Colonic mucosa (tissue), 4 donors: ENCODE data around the gene ZNF512B. TPM values are rescaled to one million over a fixed set of nuclear protein-coding genes. Genes with fewer than 3 reads are reported as not detected.
"Not testable (repeated sequence)": the region's sequence is repeated elsewhere in the genome, so short reads cannot be mapped to it uniquely, and the experiment has no call there.

Source experiments
- DNase-seq: peaks from one replicate; pipeline ENCODE4 v3.0.0-alpha.2; 2020
- H3K27ac ChIP-seq: fragments of 200-600 bp; one replicate; pipeline ENCODE4 v1.8.0; 2021
- H3K27me3 ChIP-seq: fragments of 200-600 bp; one replicate; pipeline ENCODE4 v1.8.0; 2021
- H3K36me3 ChIP-seq: fragments of 200-600 bp; one replicate; pipeline ENCODE4 v1.8.0; 2021
- H3K4me1 ChIP-seq: fragments of 200-600 bp; one replicate; pipeline ENCODE4 v1.8.0; 2021; ENCODE audit warnings: mild to moderate bottlenecking
- H3K4me3 ChIP-seq: fragments of 200-600 bp; one replicate; pipeline ENCODE4 v1.8.0; 2021
- H3K9ac ChIP-seq, 2 donors: one replicate each; pipeline ENCODE4 v1.7.0; 2013; ENCODE audit warnings: control low read depth in 2 of 2, low read depth in 2 of 2, low read length in 2 of 2
- H3K9me3 ChIP-seq: fragments of 200-600 bp; one replicate; pipeline ENCODE4 v1.8.0; 2021
- CTCF ChIP-seq: fragments of 200-600 bp; IDR thresholded peaks from one replicate; pipeline ENCODE4 v1.8.0; 2022; ENCODE audit warnings: antibody characterized with exemption, mild to moderate bottlenecking
- intact Hi-C: fragments of 100-400 bp; cut with DNase I; formaldehyde crosslinking; loops from one replicate; pipeline ENCODE4 v1.14.1; 2022
- total RNA-seq, 2 donors: library from RNA; stranded (reverse); fragmentation: NEBNext Ultra II Directional in 1 of 2; extraction: Animal tissue kit (Norgen Biotek cat#: 25700) in 1 of 2; gene quantifications; one replicate each; pipeline ENCODE4 v1.2.1, GENCODE V29; 2021
- donor health status: healthy.
- donor health status: DM: no; HTN: no; CAD: no.
- donor health status: DM: no; HTN: no; CAD: no.

Gene ZNF512B
- total RNA-seq, 2 donors from 2014 or later, result 1.9 TPM

- Histone ChIP-seq H3K4me1 (peaks cover 28% of the 10 kb centered on the region), H3K9ac (no peak overlapping the region), H3K4me3 (no peak overlapping the region), H3K36me3 (no peaks in the 10 kb centered on the region), H3K9me3 (no peaks in the 10 kb centered on the region), H3K27ac (no peak overlapping the region), H3K27me3 (no peaks in the 10 kb centered on the region)
- TF ChIP-seq CTCF, result no peak
- DNase-seq, result no peak
- intact Hi-C loops, result loop anchor here (10.0 kb wide), 2 partner anchors 192 to 442 kb away; partner anchors contain the start of gene PTK6
Measured at GRCh38 chr20:63976980-63977738, 7.4 kb upstream of the ZNF512B start.

GRCh38 chr20:63976511-63976910 lies 6.8 kb upstream of the ZNF512B start:
- not testable (repeated sequence) for H3K27me3 ChIP-seq, H3K9me3 ChIP-seq, H3K27ac ChIP-seq, H3K36me3 ChIP-seq, H3K4me3 ChIP-seq, H3K9ac ChIP-seq, DNase-seq
- intact Hi-C loops, result loop anchor here (10.0 kb wide), 2 partner anchors 192 to 442 kb away; partner anchors contain the start of gene PTK6
- peaks cover 21% of the 10 kb centered on the region for H3K4me1 ChIP-seq

GRCh38 chr20:63974402-63975200 lies 4.9 kb upstream of the ZNF512B start:
- TF ChIP-seq CTCF, result no peak
- intact Hi-C loops, result loop anchor here (10.0 kb wide), 2 partner anchors 190 to 440 kb away; partner anchors contain the start of gene PTK6

GRCh38 chr20:63973636-63974401 lies 4.1 kb upstream of the ZNF512B start:
- H3K9me3 ChIP-seq, result no peaks in the 10 kb centered on the region
- TF ChIP-seq CTCF, result peak; percentile 99
- no peak overlapping the region for H3K4me3 ChIP-seq
- H3K27me3 ChIP-seq, result peaks cover 5% of the 10 kb centered on the region
- intact Hi-C loops, result loop anchor here (10.0 kb wide), 2 partner anchors 189 to 439 kb away; partner anchors contain the start of gene PTK6
- H3K36me3 ChIP-seq, result no peaks in the 10 kb centered on the region
- no peak overlapping the region for H3K27ac ChIP-seq
- DNase-seq, result peak; percentile 90
- peaks cover 8% of the 10 kb centered on the region for H3K4me1 ChIP-seq
- H3K9ac ChIP-seq, result peak overlapping the region; percentile 19 to 24

More at GRCh38 chr20:63974402-63975200, 4.9 kb upstream of the ZNF512B start:
- Histone ChIP-seq H3K4me1 (peaks cover 9% of the 10 kb centered on the region), H3K36me3 (no peaks in the 10 kb centered on the region), H3K4me3 (no peak overlapping the region), H3K27me3 (peaks cover 5% of the 10 kb centered on the region), H3K9me3 (no peaks in the 10 kb centered on the region), H3K27ac (no peak overlapping the region), H3K9ac (peak overlapping the region in 1 of 2 donors; percentile 19)
- no peak for DNase-seq

- Histone ChIP-seq H3K9me3 (no peaks in the 10 kb centered on the region), H3K27ac (no peak overlapping the region), H3K4me3 (no peak overlapping the region), H3K4me1 (peaks cover 8% of the 10 kb centered on the region), H3K36me3 (no peaks in the 10 kb centered on the region), H3K27me3 (peaks cover 5% of the 10 kb centered on the region), H3K9ac (no peak overlapping the region)
- intact Hi-C loops, result loop anchor here (10.0 kb wide), 2 partner anchors 188 to 438 kb away; partner anchors contain the start of gene PTK6
- no peak for DNase-seq
- TF ChIP-seq CTCF, result no peak
Measured at GRCh38 chr20:63973160-63973479, 3.4 kb upstream of the ZNF512B start.
